ENCODE results near the gene PAXX. TPM values are rescaled to one million over a fixed set of nuclear protein-coding genes. Genes with fewer than 3 reads are reported as not detected.
"Not testable (repeated sequence)": the region's sequence is repeated elsewhere in the genome, so short reads cannot be mapped to it uniquely, and the experiment has no call there.

The PAXX gene
- total RNA-seq, 1 donor from 2014 or later = 51.2 TPM

GRCh38 chr9:137002646-137003041, 10.4 kb downstream of the PAXX start:
- no peak for DNase-seq (ENCODE audit: low spot score)

DNA sequence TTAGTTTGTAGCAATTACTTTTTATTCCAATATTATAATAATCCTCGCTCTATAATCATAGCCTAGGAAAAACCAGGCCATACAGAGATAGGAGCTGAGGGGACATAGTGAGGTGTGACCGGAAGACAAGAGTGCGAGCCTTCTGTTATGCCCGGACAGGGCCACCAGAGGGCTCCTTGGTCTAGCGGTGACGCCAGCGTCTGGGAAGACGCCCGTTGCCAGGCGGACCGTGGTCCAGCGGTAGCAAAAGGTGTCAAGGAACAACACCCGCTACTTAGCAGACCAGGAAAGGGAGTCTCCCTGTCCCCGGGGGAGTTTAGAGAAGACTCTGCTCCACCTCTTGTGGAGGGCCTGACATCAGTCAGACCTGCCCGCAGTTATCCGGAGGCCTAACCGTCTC, 12.1 kb downstream of the PAXX start:
- not testable (repeated sequence) for DNase-seq (ENCODE audit: low spot score)

DNA sequence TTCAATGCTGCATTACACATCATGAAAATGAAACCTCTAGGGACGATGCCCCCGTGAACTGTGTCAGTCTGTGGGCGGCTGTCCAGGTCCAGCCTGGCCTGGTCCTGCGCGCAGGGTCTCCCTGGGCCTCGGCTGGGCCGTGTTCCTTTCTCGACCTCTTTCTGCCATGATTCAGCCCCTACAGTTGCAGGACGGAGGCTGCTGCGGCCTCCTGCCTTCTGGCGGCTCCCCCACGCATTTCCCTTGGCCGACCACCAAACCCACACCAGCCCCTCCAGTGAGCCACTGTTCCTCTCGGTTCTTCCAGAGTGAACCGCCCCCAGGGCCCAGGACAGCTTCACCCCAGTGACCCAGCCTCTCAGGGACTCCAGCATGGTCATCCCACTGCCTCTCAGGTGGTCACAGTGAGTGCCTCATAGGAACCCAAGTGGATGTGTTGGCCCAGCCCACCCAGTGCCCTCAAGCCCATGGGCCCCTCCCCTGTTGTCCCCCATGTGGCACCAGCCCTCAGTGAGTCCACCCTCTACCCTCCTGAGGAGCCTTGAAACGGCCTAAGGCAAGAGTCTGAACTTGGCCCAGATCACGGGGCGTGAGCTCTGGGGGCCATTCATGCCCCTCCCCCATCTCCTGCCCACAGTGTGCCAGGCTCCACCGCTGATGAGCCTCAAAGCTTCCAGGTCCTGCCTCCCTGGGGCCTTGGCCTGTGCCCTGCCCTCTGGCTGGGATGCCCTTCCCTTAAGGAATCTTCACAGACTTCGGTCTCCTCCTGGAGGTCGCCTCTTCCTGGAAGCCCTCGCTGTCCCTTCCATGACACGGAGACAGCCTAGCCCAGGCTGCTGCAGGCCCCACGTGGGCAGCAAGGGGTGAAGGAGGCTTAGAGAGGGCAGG, 14.1 kb downstream of the PAXX start:
- no peak for DNase-seq (ENCODE audit: low spot score)

GRCh38 chr9:137007108-137007815, 15.0 kb downstream of the PAXX start:
- DNase-seq (ENCODE audit: low spot score) = no peak

GRCh38 chr9:137007816-137008270, 15.6 kb downstream of the PAXX start:
- no peak for DNase-seq (ENCODE audit: low spot score)

- DNase-seq (ENCODE audit: low spot score) = no peak
Observed at GRCh38 chr9:137008312-137008711, 16.1 kb downstream of the PAXX start.

DNA sequence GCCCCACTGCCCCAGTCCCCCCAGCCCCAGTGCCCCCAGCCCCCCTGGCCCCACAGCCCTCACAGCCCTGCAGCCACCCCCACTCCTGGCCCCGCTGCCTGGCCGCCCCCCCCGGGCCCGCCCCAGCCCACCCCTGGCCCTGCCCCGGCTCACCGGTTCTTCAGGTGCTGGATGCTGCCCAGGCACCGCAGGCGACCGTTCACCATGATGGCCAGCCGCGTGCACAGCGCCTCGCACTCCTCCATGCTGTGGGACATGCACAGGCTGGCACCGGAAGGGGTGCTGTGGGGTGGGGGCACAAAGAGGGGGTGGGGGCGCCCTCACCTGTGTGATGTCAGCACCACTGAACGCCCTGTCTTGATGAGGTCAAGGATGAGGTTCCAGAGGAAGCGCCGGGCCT, 17.0 kb downstream of the PAXX start:
- DNase-seq (ENCODE audit: low spot score) = no peak

- no peak for DNase-seq (ENCODE audit: low spot score)
Observed at GRCh38 chr9:137009938-137010732, 17.9 kb downstream of the PAXX start.

DNA sequence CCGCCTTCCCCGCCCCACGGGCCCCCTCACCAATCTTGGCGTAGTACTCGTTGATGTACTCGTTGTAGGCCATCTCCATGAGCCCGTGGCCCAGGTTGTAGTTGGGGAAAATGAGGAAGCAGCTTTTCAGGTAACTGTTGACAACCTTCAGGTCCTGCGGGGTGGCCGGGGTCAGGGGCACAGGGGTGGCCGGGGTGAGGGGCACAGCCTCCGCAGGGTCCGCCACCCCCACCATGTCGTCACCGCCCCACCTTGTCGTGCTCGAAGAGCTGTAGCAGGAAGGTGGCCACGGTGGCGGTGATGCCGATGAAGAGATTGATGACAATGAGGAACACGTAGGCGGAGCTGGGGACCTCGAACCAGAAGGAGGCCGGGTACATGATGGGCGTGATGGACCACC, 18.9 kb downstream of the PAXX start:
- DNase-seq (ENCODE audit: low spot score) = no peak

GRCh38 chr9:137011907-137012675, 19.9 kb downstream of the PAXX start:
- no peak for DNase-seq (ENCODE audit: low spot score)

GRCh38 chr9:137012694-137013570, 20.7 kb downstream of the PAXX start:
- no peak for DNase-seq (ENCODE audit: low spot score)

DNA sequence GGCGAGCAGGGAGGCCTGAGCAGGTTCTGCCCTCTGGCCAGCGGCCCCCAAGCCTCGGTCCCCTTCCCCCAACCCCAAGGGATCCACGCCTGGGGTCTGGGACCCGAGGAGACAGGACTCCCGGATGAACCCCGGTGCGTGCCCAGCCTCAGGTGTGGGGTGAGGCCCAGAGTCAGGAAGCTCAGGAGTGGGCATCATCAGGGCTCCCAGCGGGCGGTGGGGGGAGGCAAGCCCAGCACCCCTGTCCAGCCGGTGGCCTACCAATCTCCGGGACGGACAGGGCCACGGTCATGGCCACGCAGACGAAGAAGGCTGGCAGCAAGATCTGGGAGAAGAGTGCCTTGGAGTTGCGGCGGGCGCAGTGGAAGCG, 21.3 kb downstream of the PAXX start:
- no peak for DNase-seq (ENCODE audit: low spot score)

GRCh38 chr9:137014166-137014565, 21.9 kb downstream of the PAXX start:
- no peak for DNase-seq (ENCODE audit: low spot score)

DNA sequence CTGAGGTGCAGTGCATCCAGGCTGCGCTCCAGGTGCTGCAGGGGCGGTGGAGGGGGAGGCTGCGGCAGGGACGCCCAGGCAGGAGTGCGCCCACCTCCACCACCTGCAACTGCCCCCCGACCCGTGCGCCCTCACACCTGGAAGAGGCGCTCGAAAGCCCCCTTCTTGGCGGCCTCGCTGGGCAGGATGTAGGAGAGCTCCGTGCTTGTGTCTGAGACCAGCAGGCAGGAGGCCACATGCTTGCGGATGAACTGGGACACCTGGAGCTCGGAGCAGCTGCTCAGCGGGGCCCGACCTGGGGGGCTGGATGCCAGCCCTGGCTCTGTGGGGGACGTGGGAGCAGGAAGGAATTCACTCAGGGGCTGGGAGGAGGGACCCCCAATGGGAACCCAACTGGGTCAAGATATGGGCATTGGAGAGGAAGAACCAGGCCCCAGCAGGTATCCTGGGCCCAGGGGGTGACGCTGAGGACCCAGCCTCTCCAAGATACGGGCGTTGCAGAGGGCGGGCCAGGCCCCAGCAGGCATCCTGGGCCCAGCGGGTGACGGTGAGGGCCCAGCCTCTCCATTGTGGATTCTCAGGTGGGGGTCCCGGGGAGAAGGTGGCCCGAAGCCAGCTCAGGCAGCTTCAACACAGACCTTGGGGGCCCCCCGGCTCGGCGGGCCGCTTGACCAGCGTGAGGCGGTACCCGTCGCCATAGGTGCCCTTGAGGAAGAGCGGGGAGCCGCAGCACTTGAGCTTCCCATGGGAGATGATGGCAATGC, 22.7 kb downstream of the PAXX start:
- DNase-seq (ENCODE audit: low spot score) = no peak

DNA sequence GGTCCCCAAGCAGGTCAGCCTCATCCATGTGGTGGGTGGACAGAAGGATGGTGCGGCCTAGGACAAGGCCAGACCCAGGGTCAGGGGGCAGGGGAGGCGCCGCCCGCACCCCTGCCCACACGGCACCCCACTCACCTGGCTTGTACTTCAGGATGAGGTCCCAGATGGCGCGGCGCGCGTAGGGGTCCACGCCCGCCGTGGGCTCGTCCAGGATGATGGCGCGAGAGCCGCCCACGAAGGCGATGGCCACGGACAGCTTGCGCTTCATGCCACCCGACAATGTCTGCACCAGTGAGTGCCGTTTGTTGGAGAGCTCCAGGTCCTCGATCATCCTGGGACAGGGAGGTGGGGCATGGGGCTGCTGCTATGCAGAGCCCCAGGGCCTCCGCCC, 23.3 kb downstream of the PAXX start:
- DNase-seq (ENCODE audit: low spot score) = no peak

- DNase-seq (ENCODE audit: low spot score) = no peak
Observed at GRCh38 chr9:137015976-137016375, 23.8 kb downstream of the PAXX start.

DNA sequence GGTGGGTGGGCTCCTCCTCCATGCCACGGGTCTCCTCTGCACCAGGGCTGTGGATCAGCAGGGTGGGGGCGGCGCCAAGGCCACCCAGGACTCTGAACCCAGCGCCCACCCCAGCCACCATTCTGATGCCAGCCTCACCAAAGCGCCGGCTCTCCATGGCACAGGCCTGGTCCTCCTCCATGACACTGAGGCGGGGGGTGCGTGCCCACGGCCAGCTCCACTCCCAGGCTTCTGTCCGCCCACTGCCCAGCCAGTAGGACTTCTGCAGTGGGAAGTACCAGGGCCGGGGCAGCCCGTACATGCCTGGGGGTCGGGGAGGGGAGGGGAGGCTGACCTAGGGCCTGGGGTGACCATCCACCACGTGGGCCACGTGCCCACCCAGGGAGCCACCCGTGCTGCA, 24.2 kb downstream of the PAXX start:
- no peak for DNase-seq (ENCODE audit: low spot score)

DNA sequence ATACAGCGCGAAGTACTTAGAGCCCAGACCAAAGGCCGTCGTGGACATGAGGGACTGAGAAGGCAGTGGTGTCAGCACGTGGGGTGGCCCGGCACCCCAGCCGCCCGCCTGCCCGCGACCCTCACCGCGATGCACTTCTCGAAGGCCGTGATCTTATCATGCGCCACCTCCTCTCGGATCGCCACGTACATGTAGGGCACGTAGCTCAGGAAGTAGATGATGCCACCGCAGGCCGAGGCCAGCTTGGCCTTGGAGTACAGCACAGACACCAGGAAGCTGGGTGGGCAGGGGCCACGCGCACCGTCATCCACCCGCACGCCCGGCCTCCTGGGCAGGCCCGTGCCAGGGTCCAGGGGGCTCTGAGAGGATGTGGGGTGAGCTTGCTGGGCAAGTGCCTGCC, 24.8 kb downstream of the PAXX start:
- DNase-seq (ENCODE audit: low spot score) = no peak

DNA sequence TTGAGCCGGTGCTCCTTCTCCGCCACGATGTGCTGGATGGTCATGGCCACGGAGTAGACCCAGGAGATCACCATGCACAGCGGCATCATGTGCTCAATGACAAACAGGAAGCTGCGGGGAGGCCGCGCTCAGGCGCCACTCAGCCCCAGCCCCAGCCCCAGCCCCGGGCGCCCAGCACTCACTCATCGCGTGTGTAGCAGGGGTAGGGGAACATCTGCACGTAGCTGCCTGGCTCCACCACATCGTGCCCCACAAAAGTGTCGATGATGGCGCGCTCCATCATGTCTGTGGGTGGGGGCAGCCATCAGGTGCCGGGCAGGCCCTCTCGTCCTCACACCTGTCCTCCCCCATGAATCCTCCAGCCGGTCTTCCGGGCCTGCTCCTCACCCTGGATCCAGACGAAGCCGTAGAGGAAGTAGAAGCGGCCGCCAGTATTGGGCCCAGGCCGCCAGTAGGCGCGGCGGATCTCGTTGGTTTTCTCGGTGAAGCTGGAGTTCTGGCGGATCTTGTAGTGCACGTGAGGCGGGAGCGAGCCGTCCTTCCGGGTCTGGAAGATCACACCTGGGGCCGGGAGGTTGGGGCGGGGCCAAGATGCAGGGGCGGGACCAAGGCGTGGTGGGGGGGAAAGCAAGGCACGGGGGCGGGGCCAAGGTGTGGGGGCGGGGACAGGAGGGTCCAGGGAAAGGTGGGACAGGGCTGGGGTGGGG, 25.7 kb downstream of the PAXX start:
- DNase-seq (ENCODE audit: low spot score) = no peak
